Gastroesophageal sphincter (tissue), 3 donors: ENCODE data around the gene PILRB.

Experiments used
- EP300 ChIP-seq: sonication (generic); formaldehyde crosslinking; IDR thresholded peaks from one replicate; pipeline ENCODE4 v1.6.1; 2017; ENCODE audit warnings: antibody characterized with exemption, mild to moderate bottlenecking
- POLR2A ChIP-seq, 2 donors: fragments of 450-650 bp; IDR thresholded peaks; one replicate each; pipeline ENCODE4 v1.6.1; 2017; ENCODE audit warnings: antibody characterized with exemption in 2 of 2, mild to moderate bottlenecking in 2 of 2, moderate library complexity in 1 of 2
- POLR2AphosphoS5 ChIP-seq: sonication (generic); formaldehyde crosslinking; IDR thresholded peaks from one replicate; pipeline ENCODE4 v1.6.1; 2017; ENCODE audit warnings: antibody characterized with exemption
- TF ChIP-seq, protein P1 (sequence below), 4 experiments: fragments of 200-600 bp in 2 of 4; fragments of 450-650 bp in 2 of 4; sonication (generic) in 1 of 4; IDR thresholded peaks; one replicate each; pipeline ENCODE4 v1.5.1; 2017 to 2019; ENCODE audit warnings: antibody characterized with exemption in 4 of 4, mild to moderate bottlenecking in 2 of 4, moderate library complexity in 2 of 4

DNA sequence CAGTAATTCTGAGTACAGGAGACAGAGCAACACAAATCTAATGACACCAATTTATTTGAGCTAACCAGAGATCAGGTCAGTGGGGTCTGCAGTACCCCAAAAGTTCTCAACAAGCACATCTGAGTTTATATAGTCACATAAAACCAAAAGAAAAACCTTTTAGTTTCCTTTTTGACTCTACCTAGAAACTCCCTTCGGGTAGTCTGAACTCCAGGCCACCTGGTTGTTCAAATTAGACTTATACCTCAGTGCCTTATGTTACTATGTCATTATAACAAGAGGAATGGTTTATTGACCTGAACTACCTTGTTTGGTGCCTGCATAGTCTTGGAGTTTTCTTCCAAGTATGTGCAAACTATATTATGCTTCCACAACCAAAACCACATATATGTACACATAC, 56.0 kb downstream of the PILRB start:
- TF ChIP-seq, protein P1, sequence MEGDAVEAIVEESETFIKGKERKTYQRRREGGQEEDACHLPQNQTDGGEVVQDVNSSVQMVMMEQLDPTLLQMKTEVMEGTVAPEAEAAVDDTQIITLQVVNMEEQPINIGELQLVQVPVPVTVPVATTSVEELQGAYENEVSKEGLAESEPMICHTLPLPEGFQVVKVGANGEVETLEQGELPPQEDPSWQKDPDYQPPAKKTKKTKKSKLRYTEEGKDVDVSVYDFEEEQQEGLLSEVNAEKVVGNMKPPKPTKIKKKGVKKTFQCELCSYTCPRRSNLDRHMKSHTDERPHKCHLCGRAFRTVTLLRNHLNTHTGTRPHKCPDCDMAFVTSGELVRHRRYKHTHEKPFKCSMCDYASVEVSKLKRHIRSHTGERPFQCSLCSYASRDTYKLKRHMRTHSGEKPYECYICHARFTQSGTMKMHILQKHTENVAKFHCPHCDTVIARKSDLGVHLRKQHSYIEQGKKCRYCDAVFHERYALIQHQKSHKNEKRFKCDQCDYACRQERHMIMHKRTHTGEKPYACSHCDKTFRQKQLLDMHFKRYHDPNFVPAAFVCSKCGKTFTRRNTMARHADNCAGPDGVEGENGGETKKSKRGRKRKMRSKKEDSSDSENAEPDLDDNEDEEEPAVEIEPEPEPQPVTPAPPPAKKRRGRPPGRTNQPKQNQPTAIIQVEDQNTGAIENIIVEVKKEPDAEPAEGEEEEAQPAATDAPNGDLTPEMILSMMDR (IDR thresholded peaks at IDR 0.05), result no peak
- TF ChIP-seq EP300, result no peak
- no peak for TF ChIP-seq POLR2A (IDR thresholded peaks at IDR 0.05)
- TF ChIP-seq POLR2AphosphoS5, result no peak
